IPS DF 6.9 (cell line): ENCODE measurements around the gene ZHX3.

Experiments
- DNase-seq: peaks from one replicate; pipeline ENCODE4 v3.0.0-alpha.2; 2013; ENCODE audit warnings: low read depth, low spot score
- H3K27ac ChIP-seq: one replicate; pipeline ENCODE4 v1.5.1; 2013; ENCODE audit warnings: low read length, control low read depth
- H3K27me3 ChIP-seq: 2 replicates; pipeline ENCODE4 v1.6.1; 2013; ENCODE audit warnings: mild to moderate bottlenecking, low read length; ENCODE audit not compliant: control insufficient read depth, insufficient read depth
- H3K36me3 ChIP-seq: 2 replicates; pipeline ENCODE4 v1.6.1; 2013; ENCODE audit warnings: low read length; ENCODE audit not compliant: control insufficient read depth, insufficient read depth
- H3K4me1 ChIP-seq: 2 replicates; pipeline ENCODE4 v1.6.1; 2013; ENCODE audit warnings: low read length; ENCODE audit not compliant: control insufficient read depth, insufficient read depth
- H3K4me3 ChIP-seq: 2 replicates; pipeline ENCODE4 v1.5.1; 2013; ENCODE audit warnings: mild to moderate bottlenecking, low read length
- H3K9me3 ChIP-seq: 2 replicates; pipeline ENCODE4 v1.6.1; 2013; ENCODE audit warnings: low read length, inconsistent platforms; ENCODE audit not compliant: control insufficient read depth, insufficient read depth
- WGBS: extraction: QIAGEN DNeasy Blood & Tissue Kit; methylation state at CpG from one replicate; pipeline ENCODE4 v1.1.7; 2013; ENCODE audit warnings: mixed read lengths, missing lambda C conversion rate; ENCODE audit not compliant: insufficient read length, insufficient coverage; 5-methylcytosine and 5-hydroxymethylcytosine counted together

Gene ZHX3

GRCh38 chr20:41142245-41142644 is 175.3 kb downstream of the ZHX3 start:
- no peaks in the 10 kb centered on the region for H3K9me3 ChIP-seq
- no CpG with 5 or more reads among the region's 4 CpGs for WGBS
- no peak for DNase-seq
- H3K4me1 ChIP-seq, result peaks cover 13% of the 10 kb centered on the region
- H3K36me3 ChIP-seq, result no peaks in the 10 kb centered on the region; the same call in 1 of the 2 replicates
- H3K4me3 ChIP-seq, result no peak overlapping the region
- no peaks in the 10 kb centered on the region for H3K27me3 ChIP-seq
- no peak overlapping the region for H3K27ac ChIP-seq

DNA sequence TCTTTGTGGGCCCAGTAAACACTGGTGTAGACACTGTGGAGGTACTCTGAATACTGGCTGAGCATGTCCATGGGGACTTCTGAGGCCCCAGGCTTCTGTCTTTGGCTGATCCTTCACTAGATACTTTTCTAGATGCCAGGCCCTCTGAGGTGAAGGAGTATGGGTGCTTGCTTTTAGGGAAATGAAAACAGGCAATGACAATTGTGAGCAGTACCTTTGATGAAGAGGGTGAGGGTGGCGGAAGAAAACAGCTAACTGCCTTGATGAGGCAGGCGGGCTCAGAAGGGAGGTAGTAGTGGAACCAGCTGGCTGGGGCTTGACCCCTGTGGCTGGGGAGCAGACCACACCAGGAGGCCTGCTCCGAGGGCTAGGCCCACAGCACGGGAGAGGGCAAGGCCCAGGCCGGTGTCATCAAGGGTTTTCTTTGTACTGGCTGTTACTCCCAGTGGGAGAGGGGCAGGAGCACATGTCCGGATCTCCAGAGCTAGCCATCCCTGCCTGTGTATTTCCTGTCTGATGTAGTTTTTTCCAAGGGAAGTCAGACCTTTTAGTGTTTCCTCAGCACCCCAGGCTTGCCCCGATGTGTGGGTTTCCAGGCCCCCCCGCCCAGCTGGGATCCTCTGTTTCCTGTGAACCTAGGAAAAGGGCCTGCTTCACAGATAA is 176.2 kb downstream of the ZHX3 start:
- no peaks in the 10 kb centered on the region for H3K27me3 ChIP-seq
- peaks cover 13% of the 10 kb centered on the region for H3K4me1 ChIP-seq
- H3K9me3 ChIP-seq, result no peaks in the 10 kb centered on the region
- no peak for DNase-seq
- WGBS, result no CpG with 5 or more reads among the region's 8 CpGs
- no peak overlapping the region for H3K27ac ChIP-seq
- no peaks in the 10 kb centered on the region; the same call in 1 of the 2 replicates for H3K36me3 ChIP-seq
- H3K4me3 ChIP-seq, result no peak overlapping the region

- Histone ChIP-seq H3K36me3 (no peaks in the 10 kb centered on the region), H3K27ac (no peak overlapping the region), H3K27me3 (no peaks in the 10 kb centered on the region), H3K4me3 (no peak overlapping the region), H3K9me3 (no peaks in the 10 kb centered on the region), H3K4me1 (peaks cover 15% of the 10 kb centered on the region)
- WGBS, result no CpG with 5 or more reads among the region's 10 CpGs
- no peak for DNase-seq
Measured at GRCh38 chr20:41140226-41141133, 177.1 kb downstream of the ZHX3 start.

DNA sequence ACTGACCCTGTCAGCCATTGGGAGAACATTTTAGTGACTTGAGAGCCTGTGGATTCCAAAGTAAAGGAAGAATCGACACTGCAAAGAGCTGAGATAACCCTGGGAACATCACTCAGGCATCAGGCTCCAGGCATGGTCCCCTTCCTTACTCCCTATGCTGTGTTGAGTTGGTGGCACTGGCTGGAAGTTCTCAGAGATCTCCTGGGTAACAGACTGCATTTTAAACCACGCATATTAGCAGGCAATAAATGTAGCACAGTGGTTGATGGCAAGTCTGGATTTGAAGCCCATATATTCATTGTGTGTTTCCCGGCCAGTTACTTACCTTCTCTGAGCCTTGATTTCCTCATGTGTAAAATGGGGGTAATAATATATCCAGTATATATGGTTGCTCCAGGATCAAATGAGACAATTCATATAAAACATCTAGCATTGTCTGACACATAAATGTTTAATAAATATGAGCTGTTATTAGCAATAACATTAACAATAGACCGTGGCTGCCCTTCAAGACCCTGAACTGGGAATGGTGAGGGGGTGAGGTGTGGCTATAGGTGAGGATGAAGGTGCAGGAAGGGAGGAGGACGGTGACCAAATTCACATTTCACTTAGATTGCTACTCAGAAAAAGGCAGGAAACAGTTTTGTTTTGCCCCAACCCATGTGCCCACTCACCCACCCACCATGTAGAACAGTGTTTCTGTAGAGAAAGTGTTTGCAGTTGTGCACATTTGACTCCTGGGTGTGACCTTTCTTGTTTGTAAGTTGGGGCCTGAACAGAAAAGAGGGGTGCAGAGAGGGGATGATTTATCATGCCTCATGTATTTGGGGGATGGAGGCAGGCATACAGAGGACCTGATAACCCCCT is 178.1 kb downstream of the ZHX3 start:
- Histone ChIP-seq H3K27ac (no peak overlapping the region), H3K4me1 (peaks cover 18% of the 10 kb centered on the region), H3K9me3 (no peaks in the 10 kb centered on the region), H3K27me3 (no peaks in the 10 kb centered on the region), H3K4me3 (no peak overlapping the region; the same call in 1 of the 2 replicates), H3K36me3 (no peaks in the 10 kb centered on the region)
- DNase-seq, result no peak
- no CpG with 5 or more reads among the region's 5 CpGs for WGBS

GRCh38 chr20:41138475-41139226 is 178.9 kb downstream of the ZHX3 start:
- DNase-seq, result no peak
- H3K27me3 ChIP-seq, result no peaks in the 10 kb centered on the region
- WGBS, result no CpG with 5 or more reads among the region's 12 CpGs
- H3K4me3 ChIP-seq, result peak overlapping the region; percentile 99; the same call in 1 of the 2 replicates
- H3K4me1 ChIP-seq, result peaks cover 18% of the 10 kb centered on the region
- no peaks in the 10 kb centered on the region for H3K9me3 ChIP-seq
- no peaks in the 10 kb centered on the region for H3K36me3 ChIP-seq
- H3K27ac ChIP-seq, result no peak overlapping the region

DNA sequence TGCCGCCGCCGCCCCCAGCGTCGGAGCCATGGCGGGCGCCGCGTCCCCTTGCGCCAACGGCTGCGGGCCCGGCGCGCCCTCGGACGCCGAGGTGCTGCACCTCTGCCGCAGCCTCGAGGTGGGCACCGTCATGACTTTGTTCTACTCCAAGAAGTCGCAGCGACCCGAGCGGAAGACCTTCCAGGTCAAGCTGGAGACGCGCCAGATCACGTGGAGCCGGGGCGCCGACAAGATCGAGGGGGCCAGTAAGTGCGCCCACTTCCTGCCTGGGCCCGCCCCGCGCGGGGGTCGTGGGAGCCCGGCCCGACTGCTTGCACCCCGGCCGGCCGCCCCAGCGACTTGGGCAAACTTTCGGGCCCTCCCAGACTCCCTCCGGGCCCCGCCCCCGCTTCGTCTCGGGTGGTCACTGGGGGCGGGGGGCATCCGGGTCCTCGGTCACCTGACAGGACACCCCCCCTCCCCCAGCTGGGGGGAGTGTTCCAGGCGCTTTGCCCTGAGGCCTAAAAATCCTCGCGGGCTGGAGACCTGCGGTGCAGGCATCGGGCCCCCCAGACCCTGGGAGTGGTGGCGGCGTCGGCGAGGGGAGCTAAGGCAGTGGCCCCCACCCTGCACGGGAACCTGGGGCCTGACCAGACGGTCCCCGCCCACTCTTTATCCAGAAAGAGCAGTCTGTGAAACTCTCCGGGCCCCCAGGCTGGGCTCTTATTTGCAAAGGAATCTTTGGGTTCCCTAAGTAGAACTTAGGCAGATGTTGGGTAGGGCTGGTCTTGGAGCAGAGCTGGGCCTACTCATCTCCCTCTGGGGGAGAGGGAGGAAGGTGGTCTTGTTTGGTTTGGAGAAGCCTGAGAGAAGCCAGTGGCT is 179.7 kb downstream of the ZHX3 start:
- DNase-seq, result peak; percentile 33
- H3K4me1 ChIP-seq, result peaks cover 17% of the 10 kb centered on the region

GRCh38 chr20:41136680-41137613 is 180.6 kb downstream of the ZHX3 start, which contains the start of gene PLCG1:
PLCG1 (plus strand) TSS chr20:41137543; CDS start chr20:41137642, 99 bp downstream.
- Histone ChIP-seq H3K9me3 (no peaks in the 10 kb centered on the region), H3K27me3 (no peaks in the 10 kb centered on the region), H3K27ac (no peak within 1 kb of the TSS), H3K4me1 (peaks cover 15% of the 10 kb centered on the region), H3K4me3 (peak within 1 kb of the TSS; percentile 99), H3K36me3 (no peaks in the 10 kb centered on the region)
- no CpG with 5 or more reads among the region's 121 CpGs for WGBS
- DNase-seq, result peak; percentile 47

More for the DNA sequence above, 179.7 kb downstream of the ZHX3 start:
- H3K27ac ChIP-seq, result no peak overlapping the region
- no CpG with 5 or more reads among the region's 66 CpGs for WGBS
- H3K36me3 ChIP-seq, result no peaks in the 10 kb centered on the region
- peak overlapping the region; percentile 99; the same call in 1 of the 2 replicates for H3K4me3 ChIP-seq
- H3K27me3 ChIP-seq, result no peaks in the 10 kb centered on the region
- H3K9me3 ChIP-seq, result no peaks in the 10 kb centered on the region

GRCh38 chr20:41135888-41136679 is 181.4 kb downstream of the ZHX3 start:
- Histone ChIP-seq H3K4me3 (peak overlapping the region; percentile 99; the same call in 1 of the 2 replicates), H3K36me3 (no peaks in the 10 kb centered on the region), H3K9me3 (no peaks in the 10 kb centered on the region), H3K27ac (no peak overlapping the region), H3K27me3 (no peaks in the 10 kb centered on the region), H3K4me1 (peaks cover 14% of the 10 kb centered on the region)
- WGBS, result no CpG with 5 or more reads among the region's 23 CpGs
- DNase-seq, result no peak
